B cell (primary cell): ENCODE measurements around the gene FOXN4. TPM values are rescaled to one million over a fixed set of nuclear protein-coding genes. Genes with fewer than 3 reads are reported as not detected.

ENCODE experiments used
- ATAC-seq: fragments of 200-7000 bp; cut with Tn5 transposase; one replicate; pipeline ENCODE4 v1.10.0; 2021; ENCODE audit warnings: low read depth, mild to moderate bottlenecking, moderate number of reproducible peaks, moderate library complexity
- CTCF ChIA-PET: fragments of 350-600 bp; sonication (Branson Sonifier 250); formaldehyde crosslinking; loops from one replicate; lab custom pipeline; 2021; ENCODE audit warnings: antibody characterized with exemption, inconsistent platforms; lab: Charles Lee
- POLR2A ChIA-PET: fragments of 350-600 bp; sonication (Branson Sonifier 250); formaldehyde crosslinking; loops from one replicate; lab custom pipeline; 2021; ENCODE audit warnings: antibody characterized with exemption; lab: Charles Lee
- DNase-seq: peaks from one replicate; pipeline ENCODE4 v3.0.0; 2013
- H2AFZ ChIP-seq: 2 replicates; pipeline ENCODE4 v1.6.1; 2012; ENCODE audit warnings: mild to moderate bottlenecking, low read depth, low read length; ENCODE audit not compliant: insufficient read depth, poor library complexity, severe bottlenecking
- H3K27ac ChIP-seq, 2 donors: 1 replicate in 1 of 2; 2 replicates in 1 of 2; pipeline ENCODE4 v1.5.1; 2012 to 2013; ENCODE audit warnings: low read length in 2 of 2, mild to moderate bottlenecking in 2 of 2, moderate library complexity in 1 of 2
- H3K27me3 ChIP-seq, 4 experiments: fragments of 200-600 bp in 1 of 4; sonication (generic) in 1 of 4; replicated peaks in 1 of 4; 1 replicate in 2 of 4; 2 replicates in 2 of 4; pipeline versions ENCODE4 v1.6.1 to v1.7.0; 2013 to 2016; ENCODE audit warnings: low read length in 3 of 4, mild to moderate bottlenecking in 2 of 4, mixed read lengths in 1 of 4, moderate library complexity in 1 of 4; ENCODE audit not compliant: insufficient read depth in 4 of 4, control insufficient read depth in 3 of 4; ENCODE audit errors: control extremely low read depth in 1 of 4
- H3K36me3 ChIP-seq, 2 experiments: replicated peaks in 1 of 2; 1 replicate in 1 of 2; 2 replicates in 1 of 2; pipeline versions ENCODE4 v1.6.1 to v1.7.1; 2013; ENCODE audit warnings: low read length in 1 of 2; ENCODE audit not compliant: insufficient read depth in 2 of 2, control insufficient read depth in 1 of 2; ENCODE audit errors: control extremely low read depth in 1 of 2, extremely low read depth in 1 of 2
- H3K4me1 ChIP-seq, 2 donors: fragments of 200-600 bp in 1 of 2; sonication (generic) in 1 of 2; 1 replicate in 1 of 2; 2 replicates in 1 of 2; pipeline versions ENCODE4 v1.5.1 to v1.6.1; 2013 to 2017; ENCODE audit warnings: low read length in 2 of 2; ENCODE audit not compliant: control insufficient read depth in 2 of 2, insufficient read depth in 2 of 2
- H3K4me2 ChIP-seq: replicated peaks from 2 replicates; pipeline ENCODE3; 2012; ENCODE audit warnings: mild to moderate bottlenecking, low read depth, low read length; ENCODE audit not compliant: poor library complexity, severe bottlenecking
- H3K4me3 ChIP-seq, 5 experiments: fragments of 200-600 bp in 1 of 5; sonication (generic) in 1 of 5; 1 replicate in 3 of 5; 2 replicates in 2 of 5; pipeline versions ENCODE4 v1.5.1 to v1.7.0; 2011 to 2016; ENCODE audit warnings: low read length in 4 of 5, mild to moderate bottlenecking in 4 of 5, low read depth in 2 of 5, control low read depth in 1 of 5, moderate library complexity in 1 of 5; ENCODE audit not compliant: insufficient read depth in 1 of 5; ENCODE audit errors: control extremely low read depth in 1 of 5, extremely low read depth in 1 of 5
- H3K79me2 ChIP-seq: fragments of 200-600 bp; sonication (generic); one replicate; pipeline ENCODE4 v1.6.0; 2016; ENCODE audit warnings: low read length; ENCODE audit not compliant: control insufficient read depth, insufficient read depth
- H3K9ac ChIP-seq: fragments of 200-600 bp; sonication (generic); 2 replicates; pipeline ENCODE4 v1.6.1; 2017; ENCODE audit warnings: mild to moderate bottlenecking, low read length, moderate library complexity
- H3K9me3 ChIP-seq, 3 donors: one replicate each; pipeline versions ENCODE4 v1.6.1 to v1.7.1; 2013; ENCODE audit warnings: low read length in 2 of 3; ENCODE audit not compliant: control insufficient read depth in 2 of 3, insufficient read depth in 1 of 3; ENCODE audit errors: control extremely low read depth in 1 of 3
- H4K20me1 ChIP-seq: 2 replicates; pipeline ENCODE4 v1.6.0; 2012; ENCODE audit warnings: mild to moderate bottlenecking, low read length; ENCODE audit not compliant: insufficient read depth, control insufficient read depth, poor library complexity, severe bottlenecking
- H3K27ac Mint-ChIP-seq: one replicate; pipeline ENCODE4 v1.8.0; 2021; ENCODE audit warnings: mixed read lengths
- H3K27me3 Mint-ChIP-seq: one replicate; pipeline ENCODE4 v1.8.0; 2021; ENCODE audit warnings: mixed read lengths
- H3K4me1 Mint-ChIP-seq: one replicate; pipeline ENCODE4 v1.8.0; 2021; ENCODE audit warnings: mixed read lengths
- H3K4me3 Mint-ChIP-seq: one replicate; pipeline ENCODE4 v1.8.0; 2021; ENCODE audit warnings: mixed read lengths
- H3K9me3 Mint-ChIP-seq: one replicate; pipeline ENCODE4 v1.8.0; 2022; ENCODE audit warnings: mixed read lengths; ENCODE audit not compliant: insufficient read depth
- EZH2 ChIP-seq: IDR thresholded peaks from 2 replicates; pipeline ENCODE4 v1.6.1; 2012; ENCODE audit warnings: borderline replicate concordance, low read depth, mild to moderate bottlenecking, moderate library complexity, low read length; ENCODE audit not compliant: insufficient read depth, poor library complexity, severe bottlenecking
- WGBS: methylation state at CpG from one replicate; pipeline ENCODE4 v1.1.5; 2013; ENCODE audit warnings: missing lambda C conversion rate; ENCODE audit not compliant: insufficient coverage; 5-methylcytosine and 5-hydroxymethylcytosine counted together
- intact Hi-C: fragments of 100-400 bp; cut with micrococcal nuclease; formaldehyde crosslinking; loops from one replicate; pipeline ENCODE4 v1.10.0; 2022
- polyA plus RNA-seq: library from polyadenylated mRNA; depleted of rRNA; stranded (reverse); fragments of >200 nt; gene quantifications from 2 replicates; pipeline ENCODE4 v1.2.3, GENCODE V29; 2012
- total RNA-seq, 2 donors: library from RNA; stranded (reverse); fragments of 120-200 nt in 1 of 2; gene quantifications; 1 replicate in 1 of 2; 2 replicates in 1 of 2; pipeline versions ENCODE4 v1.2.3 to v1.2.4, GENCODE V29; 2013 to 2022
- TF ChIP-seq, protein P1 (sequence below): fragments of 200-600 bp; IDR thresholded peaks from one replicate; pipeline ENCODE4 v1.8.0; 2022; ENCODE audit warnings: antibody characterized with exemption, mild to moderate bottlenecking

The FOXN4 gene
- total and polyA plus RNA-seq, 2 donors (not counting 1 experiment from before 2014, with no cell fraction given) = not detected

DNA sequence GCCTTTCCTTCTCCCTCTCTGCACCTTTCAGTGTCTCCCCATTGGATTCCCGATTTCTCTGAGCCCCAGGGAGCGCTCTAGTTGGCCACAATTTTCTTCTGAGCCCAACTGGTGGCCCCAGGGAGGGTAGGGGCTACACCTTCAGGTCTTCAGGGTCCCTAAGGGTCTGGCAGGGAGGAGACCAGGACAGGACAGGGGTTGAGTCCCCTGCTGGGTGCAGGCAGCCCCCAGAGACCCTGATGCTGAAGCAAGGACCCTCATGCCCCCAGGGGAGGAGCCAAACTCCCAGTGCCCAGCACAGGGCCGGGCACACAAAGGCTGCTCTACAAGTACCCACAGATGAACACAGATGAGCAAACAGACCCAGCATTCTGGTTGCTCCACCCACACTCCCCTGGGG, 12.7 kb downstream of the FOXN4 start:
- no peak overlapping the region for H3K4me3 Mint-ChIP-seq
- DNase-seq = no peak
- H3K4me1 Mint-ChIP-seq = no peaks in the 10 kb centered on the region
- no peak overlapping the region for H3K4me3 ChIP-seq
- no peak overlapping the region for H3K4me2 ChIP-seq
- no peaks in the 10 kb centered on the region for H3K4me1 ChIP-seq
- H3K9me3 ChIP-seq = peaks cover 0 to 2% (median 0%) of the 10 kb centered on the region in 3 donors
- H3K36me3 ChIP-seq = no peaks in the 10 kb centered on the region
- H4K20me1 ChIP-seq = no peaks in the 10 kb centered on the region
- no peaks in the 10 kb centered on the region for H3K9me3 Mint-ChIP-seq
- 100% methylated on average over 1 of the region's 3 CpGs for WGBS
- H3K27ac ChIP-seq = no peak overlapping the region
- TF ChIP-seq, protein P1, sequence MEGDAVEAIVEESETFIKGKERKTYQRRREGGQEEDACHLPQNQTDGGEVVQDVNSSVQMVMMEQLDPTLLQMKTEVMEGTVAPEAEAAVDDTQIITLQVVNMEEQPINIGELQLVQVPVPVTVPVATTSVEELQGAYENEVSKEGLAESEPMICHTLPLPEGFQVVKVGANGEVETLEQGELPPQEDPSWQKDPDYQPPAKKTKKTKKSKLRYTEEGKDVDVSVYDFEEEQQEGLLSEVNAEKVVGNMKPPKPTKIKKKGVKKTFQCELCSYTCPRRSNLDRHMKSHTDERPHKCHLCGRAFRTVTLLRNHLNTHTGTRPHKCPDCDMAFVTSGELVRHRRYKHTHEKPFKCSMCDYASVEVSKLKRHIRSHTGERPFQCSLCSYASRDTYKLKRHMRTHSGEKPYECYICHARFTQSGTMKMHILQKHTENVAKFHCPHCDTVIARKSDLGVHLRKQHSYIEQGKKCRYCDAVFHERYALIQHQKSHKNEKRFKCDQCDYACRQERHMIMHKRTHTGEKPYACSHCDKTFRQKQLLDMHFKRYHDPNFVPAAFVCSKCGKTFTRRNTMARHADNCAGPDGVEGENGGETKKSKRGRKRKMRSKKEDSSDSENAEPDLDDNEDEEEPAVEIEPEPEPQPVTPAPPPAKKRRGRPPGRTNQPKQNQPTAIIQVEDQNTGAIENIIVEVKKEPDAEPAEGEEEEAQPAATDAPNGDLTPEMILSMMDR = no peak
- TF ChIP-seq EZH2 = no peak
- no peak for ATAC-seq
- CTCF ChIA-PET = no interaction called here
- peaks cover 0 to 10% (median 6%) of the 10 kb centered on the region in 4 experiments for H3K27me3 ChIP-seq
- intact Hi-C loops = no loop called here
- H3K27ac Mint-ChIP-seq = no peak overlapping the region
- peaks cover 30% of the 10 kb centered on the region for H3K27me3 Mint-ChIP-seq
- POLR2A ChIA-PET = no interaction called here
- no peaks in the 10 kb centered on the region for H3K79me2 ChIP-seq
- H2AFZ ChIP-seq = no peak overlapping the region
- H3K9ac ChIP-seq = no peak overlapping the region

DNA sequence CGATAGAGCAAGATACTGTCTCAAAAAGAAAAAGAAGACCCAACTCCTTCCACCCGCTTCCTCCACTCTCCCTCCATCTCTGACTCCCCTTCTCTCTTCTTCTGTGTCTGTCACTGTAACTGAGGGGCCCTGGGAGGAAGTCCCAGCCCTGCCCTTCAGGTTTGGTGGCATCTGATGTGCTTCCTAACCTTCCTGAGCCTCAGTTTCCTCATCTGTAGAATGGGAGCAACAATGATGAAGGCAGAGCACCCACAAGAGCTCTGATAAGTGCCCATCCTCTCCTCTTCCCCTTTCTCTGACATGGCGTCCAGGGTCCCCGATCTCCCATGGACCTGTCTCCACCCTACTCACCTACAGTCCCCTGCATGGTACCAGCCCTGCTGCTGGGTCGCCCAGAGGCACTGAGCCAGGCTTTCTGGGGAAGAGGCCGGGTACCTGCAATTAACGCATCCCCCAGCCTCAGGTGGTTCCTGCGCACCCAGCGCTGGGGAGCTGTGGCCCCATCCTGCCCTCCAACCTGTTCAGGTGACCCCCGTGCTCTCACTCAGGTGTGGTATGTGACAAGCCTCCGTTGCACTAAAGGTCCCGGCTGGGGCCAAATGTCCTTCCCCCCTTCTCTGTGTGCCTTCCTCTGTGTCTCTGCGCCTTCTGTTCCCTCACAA, 13.2 kb downstream of the FOXN4 start:
- intact Hi-C loops = no loop called here
- Histone ChIP-seq H3K27ac (no peak overlapping the region), H3K4me2 (no peak overlapping the region), H3K9ac (no peak overlapping the region), H4K20me1 (no peaks in the 10 kb centered on the region), H3K36me3 (no peaks in the 10 kb centered on the region), H3K79me2 (no peaks in the 10 kb centered on the region), H3K9me3 (peaks cover 0 to 2% (median 0%) of the 10 kb centered on the region in 3 donors), H3K27me3 (peaks cover 0 to 14% (median 6%) of the 10 kb centered on the region in 4 experiments), H3K4me1 (no peaks in the 10 kb centered on the region), H2AFZ (no peak overlapping the region), H3K4me3 (no peak overlapping the region)
- ATAC-seq = no peak
- no peak for DNase-seq
- TF ChIP-seq EZH2 = no peak
- TF ChIP-seq, protein P1 = no peak
- Mint-ChIP-seq H3K27ac (no peak overlapping the region), H3K4me1 (no peaks in the 10 kb centered on the region), H3K27me3 (peaks cover 31% of the 10 kb centered on the region), H3K4me3 (no peak overlapping the region), H3K9me3 (no peaks in the 10 kb centered on the region)
- ChIA-PET POLR2A (no interaction called here), CTCF (no interaction called here)
- WGBS = 83% methylated on average over 11 of the region's 13 CpGs
